CD4-positive, alpha-beta T cell (primary cell): Measurements from ENCODE around the gene PLCG2. TPM values are rescaled to one million over a fixed set of nuclear protein-coding genes. Genes with fewer than 3 reads are reported as not detected.

Source experiments
- ATAC-seq: fragments of 200-7000 bp; cut with Tn5 transposase; one replicate; pipeline ENCODE4 v1.10.0; 2022; ENCODE audit warnings: mild to moderate bottlenecking; ENCODE audit not compliant: poor library complexity
- CTCF ChIA-PET: fragments of 350-600 bp; sonication (Branson Sonifier 250); formaldehyde crosslinking; loops from one replicate; lab custom pipeline; 2021; ENCODE audit warnings: antibody characterized with exemption, inconsistent platforms; lab: Charles Lee
- POLR2A ChIA-PET: fragments of 350-600 bp; sonication (Branson Sonifier 250); formaldehyde crosslinking; loops from one replicate; lab custom pipeline; 2021; ENCODE audit warnings: antibody characterized with exemption, inconsistent platforms; lab: Charles Lee
- DNase-seq, 14 experiments: peaks; one replicate each; pipeline ENCODE4 v3.0.0-alpha.2; 2013 to 2020; ENCODE audit warnings: mixed read lengths in 2 of 14
- H3K27ac ChIP-seq, 2 donors: one replicate each; pipeline versions ENCODE4 v1.5.1 to v1.7.0; 2013; ENCODE audit warnings: low read length in 2 of 2, low read depth in 1 of 2, mild to moderate bottlenecking in 1 of 2
- H3K27me3 ChIP-seq, 2 experiments: 1 replicate in 1 of 2; 2 replicates in 1 of 2; pipeline versions ENCODE4 v1.6.1 to v1.7.0; 2013; ENCODE audit warnings: low read length in 2 of 2, control low read depth in 1 of 2, mild to moderate bottlenecking in 1 of 2, moderate library complexity in 1 of 2; ENCODE audit not compliant: insufficient read depth in 2 of 2, control insufficient read depth in 1 of 2
- H3K36me3 ChIP-seq: one replicate; pipeline ENCODE4 v1.6.1; 2013; ENCODE audit warnings: low read length, control low read depth; ENCODE audit not compliant: insufficient read depth
- H3K4me1 ChIP-seq: one replicate; pipeline ENCODE4 v1.6.1; 2013; ENCODE audit warnings: low read length, control low read depth; ENCODE audit not compliant: insufficient read depth
- H3K4me3 ChIP-seq: one replicate; pipeline ENCODE4 v1.5.1; 2013; ENCODE audit warnings: mild to moderate bottlenecking, low read length, moderate library complexity
- H3K9me3 ChIP-seq, 2 experiments: 1 replicate in 1 of 2; 2 replicates in 1 of 2; pipeline versions ENCODE4 v1.6.1 to v1.7.0; 2013; ENCODE audit warnings: low read length in 2 of 2, mild to moderate bottlenecking in 2 of 2, control low read depth in 1 of 2, moderate library complexity in 1 of 2; ENCODE audit not compliant: control insufficient read depth in 1 of 2, insufficient read depth in 1 of 2
- H3K27ac Mint-ChIP-seq: one replicate; pipeline ENCODE4 v1.8.0; 2020; ENCODE audit warnings: mixed read lengths
- H3K27me3 Mint-ChIP-seq: one replicate; pipeline ENCODE4 v1.8.0; 2021; ENCODE audit warnings: mixed read lengths
- H3K36me3 Mint-ChIP-seq: one replicate; pipeline ENCODE4 v1.8.0; 2021; ENCODE audit warnings: low read depth, mixed read lengths
- H3K4me1 Mint-ChIP-seq: one replicate; pipeline ENCODE4 v1.8.0; 2021; ENCODE audit warnings: low read depth, mixed read lengths
- H3K4me3 Mint-ChIP-seq: one replicate; pipeline ENCODE4 v1.8.0; 2020; ENCODE audit warnings: mild to moderate bottlenecking, mixed read lengths
- H3K9me3 Mint-ChIP-seq: one replicate; pipeline ENCODE4 v1.8.0; 2020; ENCODE audit warnings: mixed read lengths
- CTCF ChIP-seq: fragments of 200-600 bp; IDR thresholded peaks from one replicate; pipeline ENCODE4 v1.8.0; 2022; ENCODE audit warnings: antibody characterized with exemption, mild to moderate bottlenecking
- intact Hi-C, 2 experiments: fragments of 100-400 bp; cut with DNase I in 1 of 2; cut with micrococcal nuclease in 1 of 2; formaldehyde crosslinking; loops; one replicate each; pipeline versions ENCODE4 v1.15.1 to v1.9.0; 2023 to 2025; cut with DNase I, micrococcal nuclease
- total RNA-seq, 174 experiments: library from RNA in 2 of 174; stranded (reverse) in 2 of 174; gene quantifications; one replicate each; pipeline ENCODE4 v1.2.3 and lab custom pipeline; 2021 to 2026

PLCG2 gene
- total RNA-seq, 2 experiments from 2014 or later = 0.92 to 1.5 TPM

- no peaks in the 10 kb centered on the region for H3K9me3 Mint-ChIP-seq
- H3K36me3 ChIP-seq = no peaks in the 10 kb centered on the region
- H3K4me1 ChIP-seq = peaks cover 23% of the 10 kb centered on the region
- ATAC-seq (no peak), DNase-seq (no peak)
- H3K4me3 Mint-ChIP-seq = no peak overlapping the region
- POLR2A ChIA-PET = no interaction called here
- H3K27me3 Mint-ChIP-seq = no peaks in the 10 kb centered on the region
- no peaks in the 10 kb centered on the region for H3K9me3 ChIP-seq
- intact Hi-C loops = loop anchor here in 1 of 2 experiments (2.0 kb wide), 1 partner anchor 430 kb away; the partner anchor contains the start of gene GAN
- no peaks in the 10 kb centered on the region for H3K27me3 ChIP-seq
- H3K27ac Mint-ChIP-seq = no peak overlapping the region
- TF ChIP-seq CTCF = no peak
- no peaks in the 10 kb centered on the region for H3K36me3 Mint-ChIP-seq
- no peak overlapping the region for H3K4me3 ChIP-seq
- CTCF ChIA-PET = interaction anchor here (1.4 kb wide), 1 partner anchor 121 kb away, joined by 4 read pairs; no protein-coding TSS in a partner anchor
- peaks cover 10% of the 10 kb centered on the region for H3K4me1 Mint-ChIP-seq
- no peak overlapping the region for H3K27ac ChIP-seq
Measured at GRCh38 chr16:81744385-81744784, 34.7 kb upstream of the PLCG2 start.

GRCh38 chr16:81744911-81745310 lies 34.2 kb upstream of the PLCG2 start:
- intact Hi-C loops = loop anchor here in 1 of 2 experiments (2.0 to 5.0 kb wide), 2 partner anchors 267 to 430 kb away; partner anchors contain the start of genes GAN and SDR42E1
- Histone ChIP-seq H3K9me3 (no peaks in the 10 kb centered on the region), H3K4me3 (no peak overlapping the region), H3K36me3 (no peaks in the 10 kb centered on the region), H3K27ac (no peak overlapping the region), H3K4me1 (peaks cover 22% of the 10 kb centered on the region), H3K27me3 (no peaks in the 10 kb centered on the region)
- TF ChIP-seq CTCF = no peak
- Mint-ChIP-seq H3K9me3 (no peaks in the 10 kb centered on the region), H3K27ac (no peak overlapping the region), H3K4me1 (peaks cover 10% of the 10 kb centered on the region), H3K4me3 (peak overlapping the region; percentile 84), H3K27me3 (no peaks in the 10 kb centered on the region), H3K36me3 (no peaks in the 10 kb centered on the region)
- DNase-seq = no peak
- POLR2A ChIA-PET = no interaction called here
- CTCF ChIA-PET = interaction anchor here (1.4 kb wide), 1 partner anchor 122 kb away, joined by 4 read pairs; no protein-coding TSS in a partner anchor
- ATAC-seq = no peak

- intact Hi-C loops = loop anchor here in 1 of 2 experiments (2.0 to 5.0 kb wide), 2 partner anchors 266 to 431 kb away; partner anchors contain the start of genes GAN and SDR42E1
- H3K36me3 ChIP-seq = no peaks in the 10 kb centered on the region
- H3K4me1 ChIP-seq = peaks cover 14% of the 10 kb centered on the region
- Mint-ChIP-seq H3K9me3 (no peaks in the 10 kb centered on the region), H3K4me3 (peak overlapping the region; percentile 84), H3K27ac (peak overlapping the region; percentile 53), H3K27me3 (no peaks in the 10 kb centered on the region), H3K4me1 (peaks cover 10% of the 10 kb centered on the region), H3K36me3 (no peaks in the 10 kb centered on the region)
- H3K4me3 ChIP-seq = peak overlapping the region; percentile 57
- ChIA-PET CTCF (interaction anchor here (1.4 kb wide), 1 partner anchor 123 kb away, joined by 4 read pairs; no protein-coding TSS in a partner anchor), POLR2A (interaction anchor here (0.8 kb wide), 1 partner anchor 431 kb away, joined by 3 read pairs; the partner anchor contains the start of gene GAN)
- DNase-seq (peak; percentile 54 to 85 (median 70)), ATAC-seq (peak; percentile 97)
- no peaks in the 10 kb centered on the region for H3K9me3 ChIP-seq
- TF ChIP-seq CTCF = no peak
- H3K27ac ChIP-seq = no peak overlapping the region
- no peaks in the 10 kb centered on the region for H3K27me3 ChIP-seq
Measured at GRCh38 chr16:81745704-81746558, 33.2 kb upstream of the PLCG2 start.
